Measurements from ENCODE around the gene MTG2. TPM values are rescaled to one million over a fixed set of nuclear protein-coding genes. Genes with fewer than 3 reads are reported as not detected.

Gene MTG2
- total and polyA plus RNA-seq, 2 of the 13 experiments (the other 11 are each of a cell fraction or from before 2014, with no cell fraction given), result 20.4 to 37.8 TPM

DNA sequence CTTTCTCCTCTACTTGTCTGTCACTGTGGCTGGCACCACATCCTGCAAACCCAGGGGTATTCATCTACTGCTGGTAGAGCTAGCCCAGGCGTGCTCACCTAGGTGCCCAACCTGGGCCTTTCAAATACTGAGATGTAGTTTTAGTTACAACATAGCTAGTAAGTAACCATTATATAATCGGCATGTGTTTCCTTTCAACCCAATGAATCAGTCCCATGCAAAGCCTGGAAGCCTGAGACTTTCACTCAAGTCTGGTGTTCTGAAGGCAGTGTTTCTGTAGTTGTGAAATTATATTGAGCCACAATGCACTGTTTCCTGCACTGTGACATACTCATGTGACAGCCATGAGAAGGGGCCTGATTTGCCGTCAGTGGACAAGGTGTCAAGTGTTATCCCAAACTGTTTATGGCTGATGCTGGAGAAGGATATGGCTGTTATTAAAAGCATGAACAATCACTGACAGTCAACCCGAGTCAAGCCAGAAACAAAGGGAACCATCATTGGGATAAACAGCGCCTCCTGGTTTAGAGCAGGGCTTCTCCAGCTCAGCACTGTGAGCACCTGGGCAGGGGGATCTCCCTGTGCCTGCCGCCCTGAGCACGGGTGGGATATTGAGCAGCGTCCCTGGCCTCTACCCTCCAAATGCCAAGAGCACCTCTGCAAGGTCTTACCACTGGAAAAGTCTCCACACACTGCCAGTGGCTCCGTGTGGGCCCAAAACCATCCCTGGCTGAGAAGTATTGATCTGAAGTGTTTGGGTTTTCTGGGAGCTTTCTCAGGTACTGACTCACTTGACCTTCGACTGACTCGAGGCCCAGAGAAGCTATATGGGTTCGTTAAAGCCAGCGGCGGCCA, 41.2 kb upstream of the MTG2 start (continued):
- TF ChIP-seq, protein P1, sequence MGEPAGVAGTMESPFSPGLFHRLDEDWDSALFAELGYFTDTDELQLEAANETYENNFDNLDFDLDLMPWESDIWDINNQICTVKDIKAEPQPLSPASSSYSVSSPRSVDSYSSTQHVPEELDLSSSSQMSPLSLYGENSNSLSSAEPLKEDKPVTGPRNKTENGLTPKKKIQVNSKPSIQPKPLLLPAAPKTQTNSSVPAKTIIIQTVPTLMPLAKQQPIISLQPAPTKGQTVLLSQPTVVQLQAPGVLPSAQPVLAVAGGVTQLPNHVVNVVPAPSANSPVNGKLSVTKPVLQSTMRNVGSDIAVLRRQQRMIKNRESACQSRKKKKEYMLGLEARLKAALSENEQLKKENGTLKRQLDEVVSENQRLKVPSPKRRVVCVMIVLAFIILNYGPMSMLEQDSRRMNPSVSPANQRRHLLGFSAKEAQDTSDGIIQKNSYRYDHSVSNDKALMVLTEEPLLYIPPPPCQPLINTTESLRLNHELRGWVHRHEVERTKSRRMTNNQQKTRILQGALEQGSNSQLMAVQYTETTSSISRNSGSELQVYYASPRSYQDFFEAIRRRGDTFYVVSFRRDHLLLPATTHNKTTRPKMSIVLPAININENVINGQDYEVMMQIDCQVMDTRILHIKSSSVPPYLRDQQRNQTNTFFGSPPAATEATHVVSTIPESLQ (CRISPR knock-in tag; conservative IDR thresholded peaks at IDR 0.05), result no peak
- TF ChIP-seq JUND (CRISPR knock-in tag; IDR thresholded peaks at IDR 0.05) (peak; percentile 53; the same call in 1 of the 2 replicates), CBFB (CRISPR knock-in tag; IDR thresholded peaks at IDR 0.05) (no peak), ZNF883 (CRISPR knock-in tag; IDR thresholded peaks at IDR 0.05; ENCODE audit: not compliant biosample characterization) (no peak), ZNF563 (CRISPR knock-in tag; IDR thresholded peaks at IDR 0.05) (no peak), ZSCAN25 (CRISPR knock-in tag; IDR thresholded peaks at IDR 0.05) (no peak), ZSCAN21 (CRISPR knock-in tag; IDR thresholded peaks at IDR 0.05; ENCODE audit: borderline replicate concordance) (0 out of 2 replicates have a peak, but pooled peaks have one; percentile 9), KLF9 (CRISPR knock-in tag; IDR thresholded peaks at IDR 0.05; ENCODE audit: low read depth) (no peak), ZNF761 (CRISPR knock-in tag; conservative IDR thresholded peaks at IDR 0.05) (no peak), MZF1 (CRISPR knock-in tag; IDR thresholded peaks at IDR 0.05; ENCODE audit: borderline replicate concordance) (no peak), JUNB (CRISPR knock-in tag; IDR thresholded peaks at IDR 0.05; ENCODE audit: borderline replicate concordance) (no peak), SMC3 (IDR thresholded peaks at IDR 0.05; ENCODE audit: low read length) (peak; percentile 30; the same call in 1 of the 2 replicates), ZNF329 (CRISPR knock-in tag; IDR thresholded peaks at IDR 0.05; ENCODE audit: low read depth) (no peak), YEATS2 (CRISPR knock-in tag; IDR thresholded peaks at IDR 0.05; ENCODE audit: borderline replicate concordance) (no peak), ZNF331 (CRISPR knock-in tag; IDR thresholded peaks at IDR 0.05) (peak; percentile 24; the same call in 1 of the 2 replicates), GLI4 (CRISPR knock-in tag; IDR thresholded peaks at IDR 0.05; ENCODE audit: borderline replicate concordance) (no peak), ATF1 (CRISPR knock-in tag; IDR thresholded peaks at IDR 0.05) (no peak), FOXJ3 (CRISPR knock-in tag; IDR thresholded peaks at IDR 0.05; ENCODE audit: borderline replicate concordance) (no peak), HNRNPLL (IDR thresholded peaks at IDR 0.05; ENCODE audit: low read depth, low read length, poor library complexity, severe bottlenecking) (no peak), RXRA (CRISPR knock-in tag; IDR thresholded peaks at IDR 0.05) (peak; percentile 16; the same call in 1 of the 2 replicates), ZBTB7B (CRISPR knock-in tag; IDR thresholded peaks at IDR 0.05) (peak; percentile 34; the same call in 1 of the 2 replicates), ETV5 (CRISPR knock-in tag; IDR thresholded peaks at IDR 0.05; ENCODE audit: borderline replicate concordance) (no peak), TGIF2 (CRISPR knock-in tag; IDR thresholded peaks at IDR 0.05) (peak; percentile 40; the same call in 1 of the 2 replicates), ZNF546 (CRISPR knock-in tag; conservative IDR thresholded peaks at IDR 0.05) (no peak)
- TF ChIP-seq, protein P2, sequence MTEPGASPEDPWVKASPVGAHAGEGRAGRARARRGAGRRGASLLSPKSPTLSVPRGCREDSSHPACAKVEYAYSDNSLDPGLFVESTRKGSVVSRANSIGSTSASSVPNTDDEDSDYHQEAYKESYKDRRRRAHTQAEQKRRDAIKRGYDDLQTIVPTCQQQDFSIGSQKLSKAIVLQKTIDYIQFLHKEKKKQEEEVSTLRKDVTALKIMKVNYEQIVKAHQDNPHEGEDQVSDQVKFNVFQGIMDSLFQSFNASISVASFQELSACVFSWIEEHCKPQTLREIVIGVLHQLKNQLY (CRISPR knock-in tag; IDR thresholded peaks at IDR 0.05), result no peak
- TF ChIP-seq, protein P3, sequence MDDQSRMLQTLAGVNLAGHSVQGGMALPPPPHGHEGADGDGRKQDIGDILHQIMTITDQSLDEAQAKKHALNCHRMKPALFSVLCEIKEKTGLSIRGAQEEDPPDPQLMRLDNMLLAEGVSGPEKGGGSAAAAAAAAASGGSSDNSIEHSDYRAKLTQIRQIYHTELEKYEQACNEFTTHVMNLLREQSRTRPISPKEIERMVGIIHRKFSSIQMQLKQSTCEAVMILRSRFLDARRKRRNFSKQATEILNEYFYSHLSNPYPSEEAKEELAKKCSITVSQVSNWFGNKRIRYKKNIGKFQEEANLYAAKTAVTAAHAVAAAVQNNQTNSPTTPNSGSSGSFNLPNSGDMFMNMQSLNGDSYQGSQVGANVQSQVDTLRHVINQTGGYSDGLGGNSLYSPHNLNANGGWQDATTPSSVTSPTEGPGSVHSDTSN (CRISPR knock-in tag; IDR thresholded peaks at IDR 0.05; ENCODE audit: borderline replicate concordance), result no peak
- TF ChIP-seq, protein P4, sequence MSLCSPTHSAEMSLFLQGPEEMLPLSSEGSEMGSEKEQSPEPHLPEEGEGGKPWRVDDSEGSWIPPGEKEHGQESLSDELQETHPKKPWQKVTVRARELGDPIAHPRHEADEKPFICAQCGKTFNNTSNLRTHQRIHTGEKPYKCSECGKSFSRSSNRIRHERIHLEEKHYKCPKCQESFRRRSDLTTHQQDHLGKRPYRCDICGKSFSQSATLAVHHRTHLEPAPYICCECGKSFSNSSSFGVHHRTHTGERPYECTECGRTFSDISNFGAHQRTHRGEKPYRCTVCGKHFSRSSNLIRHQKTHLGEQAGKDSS (CRISPR knock-in tag; IDR thresholded peaks at IDR 0.05; ENCODE audit: borderline replicate concordance, low read depth), result no peak

Data from HepG2 (cell line).